HG03139 (cell line): ENCODE measurements around the gene OR10A4.
"Not testable (repeated sequence)": the region's sequence is repeated elsewhere in the genome, so short reads cannot be mapped to it uniquely, and the experiment has no call there.

Experiments
- ATAC-seq: cut with Tn5 transposase; IDR thresholded peaks from one replicate; pipeline ENCODE4 v1.9.1; 2021; ENCODE audit not compliant: unreplicated experiment

OR10A4 gene

GRCh38 chr11:6895010-6895409, 18.6 kb downstream of the OR10A4 start:
- no peak for ATAC-seq

- no peak for ATAC-seq
These were observed 22.5 kb downstream of the OR10A4 start for GRCh38 chr11:6898911-6899310.

- no peak for ATAC-seq
These were observed 24.0 kb downstream of the OR10A4 start for GRCh38 chr11:6900327-6900999.

GRCh38 chr11:6904804-6905203, 28.4 kb downstream of the OR10A4 start:
- not testable (repeated sequence) for ATAC-seq

GRCh38 chr11:6911378-6911777, 35.0 kb downstream of the OR10A4 start:
- ATAC-seq, result no peak

- ATAC-seq, result no peak
These were observed 35.5 kb downstream of the OR10A4 start for GRCh38 chr11:6911948-6912347.

- ATAC-seq, result no peak
These were observed 43.3 kb downstream of the OR10A4 start for GRCh38 chr11:6919698-6920097.

- ATAC-seq, result no peak
These were observed 44.3 kb downstream of the OR10A4 start, which contains the start of gene OR2D3 for GRCh38 chr11:6920702-6921101. Gene OR2D3, plus strand, starts transcription at chr11:6921002. Its CDS starts 0 bp downstream, at chr11:6921002.

GRCh38 chr11:6925007-6925577, 48.7 kb downstream of the OR10A4 start:
- ATAC-seq, result no peak

GRCh38 chr11:6925636-6926207, 49.3 kb downstream of the OR10A4 start:
- peak; percentile 6 for ATAC-seq

GRCh38 chr11:6926208-6927029, 50.0 kb downstream of the OR10A4 start, which contains the start of gene ZNF215:
Gene ZNF215, plus strand, starts transcription at chr11:6926426. Its CDS starts 5,847 bp downstream, at chr11:6932273.
- peak; percentile 55 for ATAC-seq

- peak; percentile 69 for ATAC-seq
These were observed 50.7 kb downstream of the OR10A4 start for GRCh38 chr11:6927030-6927617.
